C4-2B (cell line): ENCODE measurements around the gene CD80.
"Not testable (repeated sequence)": the region's sequence is repeated elsewhere in the genome, so short reads cannot be mapped to it uniquely, and the experiment has no call there.

ENCODE experiments used
- H3K27ac ChIP-seq: fragments of 450-650 bp; 2 replicates; pipeline ENCODE4 v1.5.1; 2017
- CTCF ChIP-seq: fragments of 450-650 bp; conservative IDR thresholded peaks from 2 replicates; pipeline ENCODE4 v1.5.1; 2017; ENCODE audit warnings: mild to moderate bottlenecking
- ZFX ChIP-seq: fragments of 450-650 bp; IDR thresholded peaks from 2 replicates; pipeline ENCODE4 v1.6.1; 2017

Gene CD80

GRCh38 chr3:119553823-119554415, 5.5 kb downstream of the CD80 start:
- TF ChIP-seq CTCF = no peak
- TF ChIP-seq ZFX = no peak
- H3K27ac ChIP-seq = no peak overlapping the region

GRCh38 chr3:119552928-119553327, 6.5 kb downstream of the CD80 start:
- not testable (repeated sequence) for H3K27ac ChIP-seq

GRCh38 chr3:119551598-119551997, 7.8 kb downstream of the CD80 start:
- no peak for TF ChIP-seq ZFX
- TF ChIP-seq CTCF = no peak
- H3K27ac ChIP-seq = no peak overlapping the region

GRCh38 chr3:119550192-119550910, 9.1 kb downstream of the CD80 start:
- H3K27ac ChIP-seq = no peak overlapping the region
- no peak for TF ChIP-seq CTCF
- TF ChIP-seq ZFX = no peak

GRCh38 chr3:119548341-119548740, 11.1 kb downstream of the CD80 start:
- TF ChIP-seq ZFX = no peak
- no peak for TF ChIP-seq CTCF

GRCh38 chr3:119547227-119547626, 12.2 kb downstream of the CD80 start:
- H3K27ac ChIP-seq = no peak overlapping the region
- TF ChIP-seq ZFX (no peak), CTCF (no peak)

More at GRCh38 chr3:119548341-119548740, 11.1 kb downstream of the CD80 start:
- H3K27ac ChIP-seq = no peak overlapping the region

- TF ChIP-seq CTCF (no peak), ZFX (no peak)
Observed at GRCh38 chr3:119543147-119543546, 16.3 kb downstream of the CD80 start.

More at GRCh38 chr3:119543147-119543546, 16.3 kb downstream of the CD80 start:
- H3K27ac ChIP-seq = no peak overlapping the region
